Measurements from ENCODE around the gene CPA4. TPM values are rescaled to one million over a fixed set of nuclear protein-coding genes. Genes with fewer than 3 reads are reported as not detected.

Gene CPA4
- total and polyA plus RNA-seq, 8 donors = 0.12 to 0.90 TPM; not detected in 6

DNA sequence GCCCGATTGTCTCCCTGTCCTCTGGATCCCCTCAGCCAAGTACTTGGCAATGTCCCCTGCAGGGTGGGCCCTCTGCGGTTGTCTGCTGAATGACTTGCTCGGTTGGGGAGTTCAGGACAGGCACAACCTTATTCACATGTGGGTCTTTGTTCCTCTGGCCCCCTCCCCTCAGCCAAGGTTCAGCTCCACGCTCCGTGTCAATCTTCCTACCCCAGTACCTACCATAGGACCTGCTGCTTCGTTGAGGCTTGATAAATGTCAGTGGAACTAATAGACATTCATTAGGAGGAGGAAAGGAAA lies 58.8 kb downstream of the CPA4 start:
- H3K36me3 ChIP-seq = no peaks in the 10 kb centered on the region
- peak overlapping the region in 2 of 5 donors; percentile 61 to 64 for H3K27ac ChIP-seq
- WGBS, 5 donors = 62 to 86% (median 70%) methylated on average over 6 of the region's 6 CpGs
- H3K27me3 ChIP-seq = no peaks in the 10 kb centered on the region
- intact Hi-C loops (cut with DNase I; ENCODE audit: low total_unique reads) = no loop called here
- H3K4me3 ChIP-seq = no peak overlapping the region
- H3K9me3 ChIP-seq = no peaks in the 10 kb centered on the region
- DNase-seq = no peak
- peaks cover 0 to 30% (median 16%) of the 10 kb centered on the region in 4 donors for H3K4me1 ChIP-seq
- TF ChIP-seq EP300 (IDR thresholded peaks at IDR 0.05) = no peak
- TF ChIP-seq POLR2A (IDR thresholded peaks at IDR 0.05) = no peak
- TF ChIP-seq, protein P1, sequence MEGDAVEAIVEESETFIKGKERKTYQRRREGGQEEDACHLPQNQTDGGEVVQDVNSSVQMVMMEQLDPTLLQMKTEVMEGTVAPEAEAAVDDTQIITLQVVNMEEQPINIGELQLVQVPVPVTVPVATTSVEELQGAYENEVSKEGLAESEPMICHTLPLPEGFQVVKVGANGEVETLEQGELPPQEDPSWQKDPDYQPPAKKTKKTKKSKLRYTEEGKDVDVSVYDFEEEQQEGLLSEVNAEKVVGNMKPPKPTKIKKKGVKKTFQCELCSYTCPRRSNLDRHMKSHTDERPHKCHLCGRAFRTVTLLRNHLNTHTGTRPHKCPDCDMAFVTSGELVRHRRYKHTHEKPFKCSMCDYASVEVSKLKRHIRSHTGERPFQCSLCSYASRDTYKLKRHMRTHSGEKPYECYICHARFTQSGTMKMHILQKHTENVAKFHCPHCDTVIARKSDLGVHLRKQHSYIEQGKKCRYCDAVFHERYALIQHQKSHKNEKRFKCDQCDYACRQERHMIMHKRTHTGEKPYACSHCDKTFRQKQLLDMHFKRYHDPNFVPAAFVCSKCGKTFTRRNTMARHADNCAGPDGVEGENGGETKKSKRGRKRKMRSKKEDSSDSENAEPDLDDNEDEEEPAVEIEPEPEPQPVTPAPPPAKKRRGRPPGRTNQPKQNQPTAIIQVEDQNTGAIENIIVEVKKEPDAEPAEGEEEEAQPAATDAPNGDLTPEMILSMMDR (IDR thresholded peaks at IDR 0.05) = no peak
- TF ChIP-seq POLR2AphosphoS5 (IDR thresholded peaks at IDR 0.05) = no peak

DNA sequence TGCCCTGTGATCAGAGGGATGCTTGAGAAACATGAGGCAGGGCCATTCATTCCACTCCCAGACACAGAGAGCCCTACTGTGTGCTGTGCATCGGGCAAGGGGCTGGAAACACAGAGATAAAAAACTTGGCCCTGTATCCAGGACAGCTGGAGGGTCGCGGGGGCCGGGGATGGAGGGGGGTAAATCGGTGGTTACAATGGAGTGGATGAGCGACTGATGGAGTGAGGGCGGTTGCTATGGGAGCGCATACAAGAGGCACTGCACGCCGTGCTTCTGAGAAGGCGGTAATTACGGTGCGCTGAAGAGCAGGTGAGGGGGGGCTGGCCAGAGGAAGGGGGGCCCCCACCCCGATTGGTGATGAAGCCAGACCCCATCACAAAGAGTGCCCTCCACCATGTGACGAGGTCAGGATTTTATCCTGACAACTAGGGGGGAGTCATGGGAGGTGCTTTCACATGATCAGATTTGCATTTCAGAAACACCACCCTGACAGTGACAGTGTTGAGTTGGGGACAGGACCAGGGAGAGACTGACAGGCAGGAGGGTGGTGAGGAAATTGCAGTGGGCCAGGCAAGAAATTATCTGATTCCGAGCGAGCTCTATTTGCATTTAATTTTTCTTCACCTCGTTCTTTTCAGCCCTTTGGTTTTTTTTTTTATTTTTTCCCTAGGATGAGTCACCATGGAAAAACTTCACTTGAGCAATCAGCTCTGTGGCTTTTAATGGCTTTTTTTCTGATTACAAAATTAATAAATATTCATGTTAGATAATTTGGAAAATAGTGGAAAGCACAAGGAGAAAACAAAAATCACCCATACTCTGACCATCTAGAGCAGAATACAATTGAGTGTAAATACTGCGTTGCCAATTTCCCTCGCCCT lies 59.5 kb downstream of the CPA4 start:
- TF ChIP-seq EP300 (IDR thresholded peaks at IDR 0.05) (no peak), POLR2AphosphoS5 (IDR thresholded peaks at IDR 0.05) (no peak), POLR2A (IDR thresholded peaks at IDR 0.05) (no peak)
- TF ChIP-seq, protein P1 (IDR thresholded peaks at IDR 0.05) = no peak
- Histone ChIP-seq H3K27me3 (no peaks in the 10 kb centered on the region), H3K9me3 (no peaks in the 10 kb centered on the region), H3K36me3 (no peaks in the 10 kb centered on the region), H3K4me3 (no peak overlapping the region), H3K4me1 (peaks cover 0 to 37% (median 17%) of the 10 kb centered on the region in 4 donors), H3K27ac (peak overlapping the region in 3 of 5 donors; percentile 27 to 64 (median 61))
- WGBS, 5 donors = 42 to 61% (median 47%) methylated on average over 20 of the region's 20 CpGs
- DNase-seq = peak in 1 of 2 donors; percentile 67
- intact Hi-C loops (cut with DNase I; ENCODE audit: low total_unique reads) = no loop called here

DNA sequence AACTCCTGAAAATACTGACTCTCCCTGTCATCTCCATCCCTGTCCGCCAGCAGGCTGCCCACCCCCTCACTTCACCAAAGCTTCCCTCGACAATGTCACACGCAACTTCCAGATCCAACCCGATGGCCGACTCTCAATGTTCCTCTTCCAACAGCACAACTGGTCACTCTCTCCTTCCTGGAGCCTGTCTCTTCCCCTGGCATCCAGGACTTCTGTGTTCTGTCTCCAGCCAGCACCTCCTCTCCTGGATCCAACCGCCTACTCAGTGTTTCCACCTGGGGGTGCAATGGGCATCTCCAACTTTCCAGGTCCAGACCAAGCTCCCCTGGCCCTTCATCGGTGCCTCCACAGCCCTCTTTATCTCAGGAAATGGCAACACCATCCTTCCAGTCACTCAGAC lies 60.2 kb downstream of the CPA4 start:
- H3K27ac ChIP-seq = peak overlapping the region in 2 of 5 donors; percentile 42 to 64
- H3K27me3 ChIP-seq = no peaks in the 10 kb centered on the region
- H3K4me1 ChIP-seq = peaks cover 0 to 40% (median 17%) of the 10 kb centered on the region in 4 donors
- intact Hi-C loops (cut with DNase I; ENCODE audit: low total_unique reads) = no loop called here
- 91 to 96% (median 95%) methylated on average over 7 of the region's 7 CpGs for WGBS, 5 donors
- H3K4me3 ChIP-seq = no peak overlapping the region
- DNase-seq = no peak
- no peaks in the 10 kb centered on the region for H3K36me3 ChIP-seq
- TF ChIP-seq POLR2A (IDR thresholded peaks at IDR 0.05) = no peak
- no peak for TF ChIP-seq POLR2AphosphoS5 (IDR thresholded peaks at IDR 0.05)
- TF ChIP-seq EP300 (IDR thresholded peaks at IDR 0.05) = no peak
- TF ChIP-seq, protein P1 (IDR thresholded peaks at IDR 0.05) = no peak
- H3K9me3 ChIP-seq = no peaks in the 10 kb centered on the region

DNA sequence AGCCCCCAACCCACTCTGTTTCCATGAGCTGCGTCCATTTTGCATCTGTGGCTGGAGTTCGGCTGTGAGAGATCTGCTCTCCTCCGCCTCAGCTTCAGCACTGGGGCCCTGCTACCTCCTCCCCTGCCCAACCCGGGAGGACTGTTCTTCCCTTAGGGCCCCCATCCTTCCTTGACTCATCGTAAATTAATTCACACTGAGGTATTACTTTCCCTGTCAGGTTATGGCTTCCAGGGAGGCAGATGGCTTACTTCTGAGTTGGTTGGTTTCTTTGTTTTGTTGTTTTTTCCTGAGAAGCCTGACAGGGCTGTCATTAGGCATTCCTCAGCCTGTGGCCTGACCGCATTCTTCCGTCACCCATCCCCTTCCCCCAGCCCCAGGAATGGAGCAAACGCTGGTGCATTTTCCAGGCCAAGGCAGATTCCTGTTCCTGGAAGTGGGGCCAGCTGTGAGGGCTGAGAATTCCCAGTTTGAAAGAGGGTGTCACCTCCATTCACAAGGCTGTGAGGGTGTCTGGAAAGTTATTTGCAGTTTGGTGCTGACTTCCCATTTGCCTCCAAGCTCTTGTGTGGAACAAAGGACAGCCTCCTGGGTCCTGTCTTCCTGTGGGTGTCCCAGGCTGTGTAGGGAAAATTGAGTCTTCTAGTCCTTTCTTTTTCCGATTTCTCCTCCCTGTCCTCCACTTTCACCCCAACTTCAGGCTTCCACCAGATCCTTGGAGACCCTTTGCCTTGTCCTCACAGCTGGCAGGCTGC lies 63.3 kb downstream of the CPA4 start:
- Histone ChIP-seq H3K4me1 (peaks cover 0 to 36% (median 14%) of the 10 kb centered on the region in 4 donors), H3K36me3 (no peaks in the 10 kb centered on the region), H3K27ac (peak overlapping the region; percentile 31 to 78 (median 72)), H3K4me3 (no peak overlapping the region), H3K27me3 (no peaks in the 10 kb centered on the region), H3K9me3 (peaks cover 4 to 22% (median 11%) of the 10 kb centered on the region in 4 donors)
- intact Hi-C loops (cut with DNase I; ENCODE audit: low total_unique reads) = no loop called here
- 49 to 65% (median 61%) methylated on average over 9 of the region's 9 CpGs for WGBS, 5 donors
- TF ChIP-seq EP300 (IDR thresholded peaks at IDR 0.05) (no peak), POLR2AphosphoS5 (IDR thresholded peaks at IDR 0.05) (peak in 2 of 3 donors; percentile 14 to 62)
- TF ChIP-seq, protein P1 (IDR thresholded peaks at IDR 0.05) = no peak
- peak in 1 of 2 donors; percentile 88 for DNase-seq
